ENCODE results near the gene CHD5.

- no peak for TF ChIP-seq POLR2A (IDR thresholded peaks at IDR 0.05)
- no peak for TF ChIP-seq CTCF (IDR thresholded peaks at IDR 0.05)
Observed at GRCh38 chr1:6166221-6166620, 13.9 kb downstream of the CHD5 start.
